Mucosa of stomach (tissue), 1 donor: ENCODE data around the gene ELL2.

Experiments used
- H3K27me3 ChIP-seq: one replicate; pipeline ENCODE4 v1.7.0; 2013; ENCODE audit warnings: mild to moderate bottlenecking, low read length; ENCODE audit not compliant: control insufficient read depth, insufficient read depth
- H3K36me3 ChIP-seq: one replicate; pipeline ENCODE4 v1.7.0; 2013; ENCODE audit warnings: low read length; ENCODE audit not compliant: control insufficient read depth, insufficient read depth
- H3K4me1 ChIP-seq: one replicate; pipeline ENCODE4 v1.7.0; 2013; ENCODE audit warnings: mild to moderate bottlenecking, low read length; ENCODE audit not compliant: control insufficient read depth, insufficient read depth
- H3K4me3 ChIP-seq: one replicate; pipeline ENCODE4 v1.7.0; 2013; ENCODE audit warnings: low read length
- H3K9ac ChIP-seq: one replicate; pipeline ENCODE4 v1.7.0; 2013; ENCODE audit warnings: mild to moderate bottlenecking, low read length, moderate library complexity
- H3K9me3 ChIP-seq: one replicate; pipeline ENCODE4 v1.7.0; 2013; ENCODE audit warnings: mild to moderate bottlenecking, low read length, moderate library complexity; ENCODE audit not compliant: control insufficient read depth
- donor health status: Pancreatic carcinoma.

Gene ELL2

GRCh38 chr5:95948631-95949030 lies 13.0 kb downstream of the ELL2 start:
- H3K36me3 ChIP-seq = no peaks in the 10 kb centered on the region
- no peaks in the 10 kb centered on the region for H3K27me3 ChIP-seq
- no peak overlapping the region for H3K9ac ChIP-seq
- H3K4me1 ChIP-seq = peaks cover 7% of the 10 kb centered on the region
- no peaks in the 10 kb centered on the region for H3K9me3 ChIP-seq
- no peak overlapping the region for H3K4me3 ChIP-seq

DNA sequence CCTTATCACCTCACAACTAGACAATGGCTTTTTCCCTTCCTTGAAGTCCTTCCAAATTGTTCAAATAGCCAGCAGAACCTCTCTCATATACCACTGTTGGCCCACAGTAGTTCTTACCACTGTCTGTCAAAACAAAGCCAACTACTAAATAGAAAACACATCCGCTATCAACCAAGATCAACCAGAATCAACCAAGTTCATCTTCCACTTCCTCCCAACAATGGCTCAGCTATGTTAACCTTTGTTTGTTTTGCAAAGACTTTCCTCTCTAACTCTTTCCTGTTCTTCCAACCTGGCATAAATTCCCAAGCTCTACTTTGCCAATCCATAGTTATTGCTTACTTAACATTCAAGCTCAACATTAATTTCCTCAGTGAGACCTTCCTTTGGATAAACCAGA lies 15.2 kb downstream of the ELL2 start:
- Histone ChIP-seq H3K27me3 (no peaks in the 10 kb centered on the region), H3K4me1 (peaks cover 7% of the 10 kb centered on the region), H3K36me3 (no peaks in the 10 kb centered on the region), H3K9me3 (no peaks in the 10 kb centered on the region), H3K9ac (no peak overlapping the region), H3K4me3 (no peak overlapping the region)

DNA sequence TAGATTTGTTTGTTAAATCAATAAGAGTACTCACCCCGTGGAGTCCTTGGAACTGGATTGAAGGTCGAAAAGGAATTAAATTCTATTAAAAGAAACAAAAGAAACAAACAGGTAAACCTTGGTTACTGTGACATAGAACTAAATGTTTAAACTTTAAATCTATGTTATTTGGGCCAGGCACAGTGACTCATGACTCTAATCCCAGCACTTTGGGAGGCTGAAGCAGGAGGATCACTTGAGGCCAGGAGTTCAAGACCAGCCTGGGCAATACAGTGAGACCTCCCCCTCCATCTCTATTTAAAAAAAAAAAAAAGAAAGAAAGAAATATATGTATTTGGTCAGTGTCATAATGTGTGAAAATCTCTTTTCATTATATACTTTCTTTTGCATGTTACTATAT lies 18.7 kb downstream of the ELL2 start:
- Histone ChIP-seq H3K9me3 (no peaks in the 10 kb centered on the region), H3K36me3 (no peaks in the 10 kb centered on the region), H3K4me1 (no peaks in the 10 kb centered on the region), H3K9ac (no peak overlapping the region), H3K4me3 (no peak overlapping the region), H3K27me3 (no peaks in the 10 kb centered on the region)

GRCh38 chr5:95942414-95942813 lies 19.2 kb downstream of the ELL2 start:
- Histone ChIP-seq H3K9me3 (no peaks in the 10 kb centered on the region), H3K4me1 (no peaks in the 10 kb centered on the region), H3K27me3 (no peaks in the 10 kb centered on the region), H3K9ac (no peak overlapping the region), H3K36me3 (no peaks in the 10 kb centered on the region), H3K4me3 (no peak overlapping the region)

DNA sequence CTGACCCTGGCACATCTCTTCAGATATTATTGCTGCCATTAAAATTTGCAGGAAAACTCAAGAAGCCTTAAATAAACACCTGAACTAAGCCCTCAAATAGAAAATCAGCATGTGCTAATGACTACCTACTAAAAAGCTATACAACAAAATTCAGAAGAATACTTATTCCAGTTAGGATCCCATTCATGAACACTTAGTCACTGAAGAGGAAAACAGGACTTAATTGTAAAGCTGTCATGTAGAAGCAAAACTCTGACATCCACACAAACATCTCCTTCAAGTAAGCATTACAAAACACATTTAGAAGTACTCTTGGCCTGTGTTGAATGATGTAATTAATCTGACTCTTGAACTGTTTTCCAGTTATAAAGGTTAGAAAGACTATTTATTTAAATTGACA lies 19.9 kb downstream of the ELL2 start:
- H3K9me3 ChIP-seq = no peaks in the 10 kb centered on the region
- no peaks in the 10 kb centered on the region for H3K36me3 ChIP-seq
- peaks cover 4% of the 10 kb centered on the region for H3K4me1 ChIP-seq
- H3K4me3 ChIP-seq = no peak overlapping the region
- no peak overlapping the region for H3K9ac ChIP-seq
- no peaks in the 10 kb centered on the region for H3K27me3 ChIP-seq

DNA sequence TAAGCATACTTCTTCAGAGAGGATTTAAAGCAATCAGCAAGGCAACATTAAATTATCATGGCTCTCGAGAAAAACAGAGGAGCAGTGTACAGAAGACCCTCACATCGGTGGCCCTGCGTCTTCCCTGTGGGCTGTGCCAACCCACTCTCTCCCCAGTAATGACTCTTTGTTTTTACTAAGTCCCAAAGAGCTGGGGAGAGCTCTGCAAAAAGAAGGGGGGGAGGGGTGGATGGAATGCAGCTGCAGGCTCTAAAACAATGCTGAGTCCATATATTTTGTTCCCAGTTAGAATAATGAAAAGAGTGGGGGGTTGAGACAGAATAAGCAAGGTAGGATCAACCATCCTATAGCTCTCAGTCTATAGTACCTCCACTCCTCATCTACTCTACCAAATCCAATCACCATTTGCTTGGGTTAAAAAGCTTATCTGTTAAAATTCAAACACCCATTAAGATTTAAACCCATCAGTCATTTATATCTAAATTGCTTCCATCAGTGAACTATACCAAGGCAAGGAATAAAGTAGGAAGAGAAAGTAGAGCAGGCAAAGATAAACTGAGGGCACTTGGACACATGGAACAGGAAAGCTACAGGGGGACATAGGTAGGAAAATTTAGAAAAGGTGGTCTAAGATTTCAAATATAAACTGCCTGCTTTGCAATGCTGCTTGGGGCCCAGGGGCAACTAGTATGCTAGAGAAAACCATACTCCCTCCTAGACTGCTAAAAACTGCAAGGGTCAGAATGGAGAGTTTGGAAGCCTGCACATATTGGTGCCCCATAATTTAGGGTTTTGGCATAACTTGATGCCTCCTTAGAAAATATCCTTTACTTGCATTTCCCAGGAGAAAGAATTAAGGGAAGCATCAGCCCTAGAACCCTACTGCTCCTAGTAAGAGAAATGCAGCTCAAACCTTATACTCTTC lies 20.6 kb downstream of the ELL2 start:
- Histone ChIP-seq H3K4me1 (peaks cover 4% of the 10 kb centered on the region), H3K9me3 (no peaks in the 10 kb centered on the region), H3K36me3 (no peaks in the 10 kb centered on the region), H3K4me3 (no peak overlapping the region), H3K27me3 (no peaks in the 10 kb centered on the region), H3K9ac (no peak overlapping the region)

DNA sequence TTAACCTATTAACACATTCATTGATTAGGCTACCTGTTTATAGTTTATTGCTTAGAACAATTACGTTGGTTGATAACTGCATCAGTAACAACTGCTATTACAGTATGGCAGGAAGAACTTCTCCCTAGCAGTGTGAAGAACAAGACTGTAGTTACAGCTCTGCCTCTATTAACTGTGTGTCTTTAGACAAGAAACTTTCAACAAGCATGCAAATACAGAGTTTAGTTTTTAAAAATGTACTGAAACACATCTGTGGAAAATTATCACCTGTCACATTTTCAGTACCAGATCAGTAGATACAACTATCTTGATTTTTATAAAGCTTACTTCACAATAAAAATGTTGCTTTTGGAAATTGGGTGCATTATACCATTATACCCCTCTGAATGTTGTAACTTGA lies 22.2 kb downstream of the ELL2 start:
- no peaks in the 10 kb centered on the region for H3K9me3 ChIP-seq
- H3K27me3 ChIP-seq = no peaks in the 10 kb centered on the region
- H3K36me3 ChIP-seq = no peaks in the 10 kb centered on the region
- H3K4me3 ChIP-seq = no peak overlapping the region
- peaks cover 4% of the 10 kb centered on the region for H3K4me1 ChIP-seq
- no peak overlapping the region for H3K9ac ChIP-seq

GRCh38 chr5:95938766-95939165 lies 22.9 kb downstream of the ELL2 start:
- Histone ChIP-seq H3K4me1 (peaks cover 4% of the 10 kb centered on the region), H3K27me3 (no peaks in the 10 kb centered on the region), H3K9ac (no peak overlapping the region), H3K4me3 (no peak overlapping the region), H3K9me3 (no peaks in the 10 kb centered on the region), H3K36me3 (no peaks in the 10 kb centered on the region)

DNA sequence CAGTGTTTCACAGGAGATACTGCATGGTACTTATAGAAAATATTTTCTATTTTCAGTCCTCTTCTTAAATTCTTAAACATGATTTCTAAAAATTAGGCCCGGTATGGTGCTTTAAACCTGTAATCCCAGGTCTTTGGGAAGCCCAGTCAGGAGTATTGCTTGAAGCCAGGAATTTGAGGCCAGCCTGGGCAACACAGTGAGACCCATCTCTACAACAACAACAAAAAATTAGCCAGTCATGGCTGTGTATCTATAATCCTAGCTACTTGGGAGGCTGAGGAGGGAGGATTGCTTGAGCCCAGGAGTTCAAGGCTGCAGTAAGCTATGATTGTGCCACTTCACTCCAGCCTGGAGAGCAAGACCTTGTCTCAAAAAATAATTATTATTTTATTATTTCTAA lies 23.3 kb downstream of the ELL2 start:
- Histone ChIP-seq H3K9ac (no peak overlapping the region), H3K9me3 (no peaks in the 10 kb centered on the region), H3K36me3 (no peaks in the 10 kb centered on the region), H3K4me1 (peaks cover 4% of the 10 kb centered on the region), H3K27me3 (no peaks in the 10 kb centered on the region), H3K4me3 (no peak overlapping the region)

GRCh38 chr5:95937607-95938152 lies 24.0 kb downstream of the ELL2 start:
- Histone ChIP-seq H3K4me1 (peaks cover 4% of the 10 kb centered on the region), H3K27me3 (no peaks in the 10 kb centered on the region), H3K36me3 (no peaks in the 10 kb centered on the region), H3K9me3 (no peaks in the 10 kb centered on the region), H3K9ac (no peak overlapping the region), H3K4me3 (no peak overlapping the region)

- H3K36me3 ChIP-seq = no peaks in the 10 kb centered on the region
- H3K4me3 ChIP-seq = no peak overlapping the region
- no peaks in the 10 kb centered on the region for H3K9me3 ChIP-seq
- no peaks in the 10 kb centered on the region for H3K27me3 ChIP-seq
- no peak overlapping the region for H3K9ac ChIP-seq
- peaks cover 4% of the 10 kb centered on the region for H3K4me1 ChIP-seq
Measured at GRCh38 chr5:95936812-95937397, 24.7 kb downstream of the ELL2 start.

DNA sequence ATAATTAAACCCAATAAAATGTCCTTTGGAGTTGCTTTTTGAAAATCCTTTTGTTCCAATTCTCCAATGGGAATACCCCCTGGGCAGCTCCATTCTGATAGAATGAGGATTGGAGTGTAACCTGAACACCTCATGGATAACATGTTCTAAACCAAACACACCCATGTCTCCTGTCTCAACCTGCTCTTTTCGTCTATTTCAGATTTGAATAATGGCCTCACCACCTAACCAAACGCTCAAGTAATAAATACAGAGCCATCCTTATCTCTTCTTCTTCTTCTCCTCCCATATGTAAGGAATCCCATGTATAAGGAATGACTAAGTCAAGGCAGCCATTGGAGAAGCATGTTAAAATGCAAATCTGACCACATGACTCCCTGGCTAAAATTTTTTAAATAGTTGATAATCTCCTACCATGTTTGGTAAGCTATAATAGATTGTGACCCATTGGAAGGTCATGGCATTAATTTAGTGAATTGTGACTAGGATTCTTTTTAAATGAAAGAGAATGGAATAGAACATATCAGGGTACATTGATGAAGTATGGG lies 26.0 kb downstream of the ELL2 start:
- H3K9ac ChIP-seq = no peak overlapping the region
- H3K9me3 ChIP-seq = no peaks in the 10 kb centered on the region
- H3K4me1 ChIP-seq = peaks cover 4% of the 10 kb centered on the region
- H3K27me3 ChIP-seq = no peaks in the 10 kb centered on the region
- H3K4me3 ChIP-seq = no peak overlapping the region
- H3K36me3 ChIP-seq = no peaks in the 10 kb centered on the region
